ENCODE results near the gene CMC2. TPM values are rescaled to one million over a fixed set of nuclear protein-coding genes. Genes with fewer than 3 reads are reported as not detected.

The CMC2 gene
- total and polyA plus RNA-seq, 10 of the 15 experiments (the other 5 are each of a cell fraction or from before 2014, with no cell fraction given): 62.8 to 251 (median 157) TPM

GRCh38 chr16:81004646-81005353 is 1.9 kb downstream of the CMC2 start (continued):
- TF ChIP-seq MLLT1 (IDR thresholded peaks at IDR 0.05): 0 out of 2 replicates have a peak, but pooled peaks have one; percentile 14
- TF ChIP-seq CHD2 (IDR thresholded peaks at IDR 0.05; ENCODE audit: borderline replicate concordance, low read depth, low read length): no peak
- TF ChIP-seq STAT1 (conservative IDR thresholded peaks at IDR 0.05): no peak
- TF ChIP-seq CBX5 (IDR thresholded peaks at IDR 0.05; ENCODE audit: low read depth): no peak
- TF ChIP-seq ZNF274 (IDR thresholded peaks at IDR 0.05; ENCODE audit: insufficient read depth, insufficient read length): no peak
- TF ChIP-seq YBX1 (IDR thresholded peaks at IDR 0.05): no peak
- TF ChIP-seq NR2C1 (IDR thresholded peaks at IDR 0.05): no peak
- TF ChIP-seq SREBF2 (IDR thresholded peaks at IDR 0.05; ENCODE audit: low read length): no peak
- no peak for TF ChIP-seq POU2F2 (IDR thresholded peaks at IDR 0.05; ENCODE audit: borderline replicate concordance, low read depth, low read length)
- no peak for TF ChIP-seq HCFC1 (IDR thresholded peaks at IDR 0.05; ENCODE audit: low read length)
- TF ChIP-seq MTA2 (IDR thresholded peaks at IDR 0.05; ENCODE audit: low read depth): no peak
- no peak for TF ChIP-seq IRF3 (IDR thresholded peaks at IDR 0.05)
- TF ChIP-seq PAX8 (IDR thresholded peaks at IDR 0.05): no peak
- no peak for TF ChIP-seq SIN3A (IDR thresholded peaks at IDR 0.05; ENCODE audit: low read depth, low read length)
- TF ChIP-seq BHLHE40 (IDR thresholded peaks at IDR 0.05; ENCODE audit: borderline replicate concordance in 1 of 2, low read depth in 2 of 2, low read length in 1 of 2): peak in 1 of 2 experiments; percentile 48; a peak in 1 of 4 replicates
- no peak for TF ChIP-seq ETV6 (conservative IDR thresholded peaks at IDR 0.05 in 1 of 2, IDR thresholded peaks at IDR 0.05 in 1 of 2; ENCODE audit: borderline replicate concordance in 1 of 2, low read depth in 1 of 2)
- no peak for TF ChIP-seq MEF2A (IDR thresholded peaks at IDR 0.05; ENCODE audit: insufficient read depth, low read depth, low read length)
- TF ChIP-seq SRF (IDR thresholded peaks at IDR 0.05; ENCODE audit: low read depth in 2 of 2, low read length in 2 of 2): no peak
- no peak for TF ChIP-seq BCL3 (IDR thresholded peaks at IDR 0.05; ENCODE audit: borderline replicate concordance, insufficient read depth, low read depth, low read length, poor library complexity, severe bottlenecking)
- TF ChIP-seq BACH1 (IDR thresholded peaks at IDR 0.05; ENCODE audit: borderline replicate concordance): no peak
- TF ChIP-seq ZBTB33 (IDR thresholded peaks at IDR 0.05): no peak
- peak; percentile 64 for TF ChIP-seq PAX5 (IDR thresholded peaks at IDR 0.05; ENCODE audit: borderline replicate concordance, low read depth, low read length)
- no peak for TF ChIP-seq TARDBP (IDR thresholded peaks at IDR 0.05; ENCODE audit: borderline replicate concordance)
- no peak for TF ChIP-seq CREM (IDR thresholded peaks at IDR 0.05; ENCODE audit: low read depth)
- TF ChIP-seq MXI1 (IDR thresholded peaks at IDR 0.05; ENCODE audit: low read depth, low read length): no peak
- no peak for TF ChIP-seq RB1 (IDR thresholded peaks at IDR 0.05; ENCODE audit: borderline replicate concordance)
- TF ChIP-seq SREBF1 (IDR thresholded peaks at IDR 0.05; ENCODE audit: low read length): no peak

All from GM12878 (cell line).